Measurements from ENCODE around the gene FLACC1. TPM values are rescaled to one million over a fixed set of nuclear protein-coding genes. Genes with fewer than 3 reads are reported as not detected.

The FLACC1 gene
- total and polyA plus RNA-seq, 2 donors from 2014 or later: 3.7 TPM; not detected in 1

DNA sequence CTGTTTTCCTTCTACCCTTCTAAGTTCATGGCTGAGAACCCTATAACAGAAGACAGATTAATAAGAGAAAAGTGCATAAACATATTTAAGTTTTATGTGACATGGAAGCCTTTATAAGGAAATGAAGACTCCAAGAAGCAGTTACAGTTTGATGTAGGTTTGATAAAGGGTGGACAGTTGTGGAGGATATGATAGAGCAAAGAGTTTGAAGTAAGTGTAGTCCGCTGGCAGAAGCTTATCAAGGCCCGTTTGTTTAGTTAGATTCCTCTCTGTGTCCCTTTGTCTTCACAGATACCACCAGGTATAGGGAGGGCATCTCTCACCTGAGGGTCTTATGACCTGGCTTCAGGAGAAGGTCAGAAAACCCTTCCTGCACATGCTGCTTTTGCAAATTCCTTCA lies 107.3 kb downstream of the FLACC1 start:
- DNase-seq: no peak
- Histone ChIP-seq H3K9me3 (ENCODE audit: control insufficient read depth in 2 of 3, insufficient read depth in 1 of 3, low read length in 3 of 3) (no peaks in the 10 kb centered on the region), H3K4me3 (ENCODE audit: low read length in 3 of 3) (no peak overlapping the region), H3K4me1 (ENCODE audit: control insufficient read depth in 2 of 3, insufficient read depth in 2 of 3, low read depth in 1 of 3, low read length in 3 of 3) (peaks cover 0 to 3% (median 0%) of the 10 kb centered on the region in 3 donors), H3K27me3 (ENCODE audit: control insufficient read depth, insufficient read depth, low read length) (no peaks in the 10 kb centered on the region), H3K27ac (ENCODE audit: low read depth in 2 of 2, low read length in 2 of 2) (no peak overlapping the region), H3K36me3 (ENCODE audit: control insufficient read depth in 2 of 3, insufficient read depth in 3 of 3, low read length in 3 of 3) (no peaks in the 10 kb centered on the region), H3K9ac (ENCODE audit: low read length in 3 of 3) (no peak overlapping the region)
- TF ChIP-seq, protein P1, sequence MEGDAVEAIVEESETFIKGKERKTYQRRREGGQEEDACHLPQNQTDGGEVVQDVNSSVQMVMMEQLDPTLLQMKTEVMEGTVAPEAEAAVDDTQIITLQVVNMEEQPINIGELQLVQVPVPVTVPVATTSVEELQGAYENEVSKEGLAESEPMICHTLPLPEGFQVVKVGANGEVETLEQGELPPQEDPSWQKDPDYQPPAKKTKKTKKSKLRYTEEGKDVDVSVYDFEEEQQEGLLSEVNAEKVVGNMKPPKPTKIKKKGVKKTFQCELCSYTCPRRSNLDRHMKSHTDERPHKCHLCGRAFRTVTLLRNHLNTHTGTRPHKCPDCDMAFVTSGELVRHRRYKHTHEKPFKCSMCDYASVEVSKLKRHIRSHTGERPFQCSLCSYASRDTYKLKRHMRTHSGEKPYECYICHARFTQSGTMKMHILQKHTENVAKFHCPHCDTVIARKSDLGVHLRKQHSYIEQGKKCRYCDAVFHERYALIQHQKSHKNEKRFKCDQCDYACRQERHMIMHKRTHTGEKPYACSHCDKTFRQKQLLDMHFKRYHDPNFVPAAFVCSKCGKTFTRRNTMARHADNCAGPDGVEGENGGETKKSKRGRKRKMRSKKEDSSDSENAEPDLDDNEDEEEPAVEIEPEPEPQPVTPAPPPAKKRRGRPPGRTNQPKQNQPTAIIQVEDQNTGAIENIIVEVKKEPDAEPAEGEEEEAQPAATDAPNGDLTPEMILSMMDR (IDR thresholded peaks at IDR 0.05; ENCODE audit: borderline replicate concordance, extremely low read depth, insufficient read depth): no peak
- intact Hi-C loops (cut with DNase I): no loop called here
- no peak for FAIRE-seq

DNA sequence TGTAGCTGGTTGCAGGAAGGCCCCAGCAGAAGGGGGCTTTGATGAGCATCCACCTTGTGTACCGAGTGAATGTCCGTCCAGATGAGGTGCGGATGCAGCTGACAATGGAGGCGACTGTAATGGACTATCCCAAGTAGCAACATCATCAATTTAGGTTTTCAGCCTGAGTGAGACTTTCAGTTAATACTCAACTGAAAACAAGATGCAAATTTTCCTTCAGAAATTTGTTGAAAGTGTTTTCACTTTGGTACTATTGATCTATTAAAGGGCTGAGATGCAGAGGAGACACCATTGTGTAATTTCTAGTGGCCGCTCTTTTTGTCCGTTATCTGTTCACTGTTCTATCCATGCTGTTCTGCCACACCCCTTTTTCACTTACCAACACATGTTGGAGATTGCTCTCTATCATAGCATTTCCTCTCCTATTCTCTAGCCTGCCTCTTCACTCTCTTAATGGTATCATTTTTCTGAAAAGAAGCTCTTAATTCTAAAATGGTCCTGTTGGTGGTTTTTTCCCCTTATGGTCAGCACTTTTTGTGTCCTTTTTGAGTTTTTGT lies 108.8 kb downstream of the FLACC1 start:
- no peak overlapping the region for H3K4me3 ChIP-seq (ENCODE audit: low read length in 3 of 3)
- TF ChIP-seq, protein P1 (IDR thresholded peaks at IDR 0.05; ENCODE audit: borderline replicate concordance, extremely low read depth, insufficient read depth): no peak
- H3K9me3 ChIP-seq (ENCODE audit: control insufficient read depth in 2 of 3, insufficient read depth in 1 of 3, low read length in 3 of 3): no peaks in the 10 kb centered on the region
- H3K9ac ChIP-seq (ENCODE audit: low read length in 3 of 3): no peak overlapping the region
- intact Hi-C loops (cut with DNase I): no loop called here
- no peaks in the 10 kb centered on the region for H3K36me3 ChIP-seq (ENCODE audit: control insufficient read depth in 2 of 3, insufficient read depth in 3 of 3, low read length in 3 of 3)
- FAIRE-seq: no peak
- DNase-seq: no peak
- no peaks in the 10 kb centered on the region for H3K27me3 ChIP-seq (ENCODE audit: control insufficient read depth, insufficient read depth, low read length)
- no peak overlapping the region for H3K27ac ChIP-seq (ENCODE audit: low read depth in 2 of 2, low read length in 2 of 2)
- no peaks in the 10 kb centered on the region for H3K4me1 ChIP-seq (ENCODE audit: control insufficient read depth in 2 of 3, insufficient read depth in 2 of 3, low read depth in 1 of 3, low read length in 3 of 3)

DNA sequence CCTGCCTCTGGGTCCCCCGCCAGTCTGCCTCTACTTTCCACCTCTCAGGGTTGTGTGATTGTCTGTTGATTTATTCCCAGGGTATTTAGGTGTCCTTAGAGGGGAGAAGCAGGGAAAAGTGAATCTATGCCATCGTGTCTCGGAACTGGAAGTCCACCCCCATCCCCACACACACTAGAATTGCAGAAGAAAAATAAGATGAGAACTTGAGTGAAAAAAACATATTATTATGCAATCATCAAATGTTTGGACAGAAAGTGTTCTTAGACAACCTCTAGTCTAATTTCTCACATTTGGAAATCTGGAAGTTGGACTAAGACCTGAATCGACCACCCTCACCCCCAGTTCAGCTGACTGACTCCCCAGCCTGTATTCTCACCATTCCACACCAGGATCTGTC lies 110.9 kb downstream of the FLACC1 start:
- H3K9me3 ChIP-seq (ENCODE audit: control insufficient read depth in 2 of 3, insufficient read depth in 1 of 3, low read length in 3 of 3): no peaks in the 10 kb centered on the region
- no peaks in the 10 kb centered on the region for H3K36me3 ChIP-seq (ENCODE audit: control insufficient read depth in 2 of 3, insufficient read depth in 3 of 3, low read length in 3 of 3)
- H3K27ac ChIP-seq (ENCODE audit: low read depth in 2 of 2, low read length in 2 of 2): no peak overlapping the region
- no peak for DNase-seq
- no peaks in the 10 kb centered on the region for H3K27me3 ChIP-seq (ENCODE audit: control insufficient read depth, insufficient read depth, low read length)
- H3K4me1 ChIP-seq (ENCODE audit: control insufficient read depth in 2 of 3, insufficient read depth in 2 of 3, low read depth in 1 of 3, low read length in 3 of 3): no peaks in the 10 kb centered on the region
- no peak overlapping the region for H3K9ac ChIP-seq (ENCODE audit: low read length in 3 of 3)
- no peak overlapping the region for H3K4me3 ChIP-seq (ENCODE audit: low read length in 3 of 3)
- TF ChIP-seq, protein P1 (IDR thresholded peaks at IDR 0.05; ENCODE audit: borderline replicate concordance, extremely low read depth, insufficient read depth): no peak
- intact Hi-C loops (cut with DNase I): no loop called here
- FAIRE-seq: no peak

DNA sequence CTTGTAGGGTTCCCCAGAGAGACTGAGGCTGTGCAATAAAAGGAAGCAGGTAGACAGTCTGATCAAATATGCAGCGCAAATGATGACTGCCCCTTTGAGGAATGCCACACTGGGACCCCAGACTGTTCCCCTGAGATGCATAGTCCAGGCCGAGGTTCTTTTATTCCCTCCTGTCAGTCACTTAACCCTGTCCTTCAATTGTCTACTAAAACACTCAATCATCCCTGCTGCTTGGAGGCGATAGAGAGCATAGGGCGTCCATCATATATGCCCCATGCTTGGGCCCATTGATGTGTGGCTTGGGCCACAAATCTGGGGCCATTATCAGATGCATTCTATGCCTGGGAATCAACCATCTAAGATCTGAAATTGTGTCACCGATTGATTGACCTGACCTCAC lies 112.3 kb downstream of the FLACC1 start:
- Histone ChIP-seq H3K27ac (ENCODE audit: low read depth in 2 of 2, low read length in 2 of 2) (no peak overlapping the region), H3K4me1 (ENCODE audit: control insufficient read depth in 2 of 3, insufficient read depth in 2 of 3, low read depth in 1 of 3, low read length in 3 of 3) (no peaks in the 10 kb centered on the region), H3K4me3 (ENCODE audit: low read length in 3 of 3) (no peak overlapping the region), H3K36me3 (ENCODE audit: control insufficient read depth in 2 of 3, insufficient read depth in 3 of 3, low read length in 3 of 3) (peaks cover 0 to 2% (median 0%) of the 10 kb centered on the region in 3 donors), H3K9ac (ENCODE audit: low read length in 3 of 3) (no peak overlapping the region), H3K27me3 (ENCODE audit: control insufficient read depth, insufficient read depth, low read length) (no peaks in the 10 kb centered on the region), H3K9me3 (ENCODE audit: control insufficient read depth in 2 of 3, insufficient read depth in 1 of 3, low read length in 3 of 3) (no peaks in the 10 kb centered on the region)
- intact Hi-C loops (cut with DNase I): no loop called here
- DNase-seq (no peak), FAIRE-seq (no peak)
- TF ChIP-seq, protein P1 (IDR thresholded peaks at IDR 0.05; ENCODE audit: borderline replicate concordance, extremely low read depth, insufficient read depth): no peak
